ENCODE measurements around the gene TNNT2. TPM values are rescaled to one million over a fixed set of nuclear protein-coding genes. Genes with fewer than 3 reads are reported as not detected.

Gene TNNT2
- total and polyA plus RNA-seq, 2 donors, result 3.1 to 10.0 TPM

DNA sequence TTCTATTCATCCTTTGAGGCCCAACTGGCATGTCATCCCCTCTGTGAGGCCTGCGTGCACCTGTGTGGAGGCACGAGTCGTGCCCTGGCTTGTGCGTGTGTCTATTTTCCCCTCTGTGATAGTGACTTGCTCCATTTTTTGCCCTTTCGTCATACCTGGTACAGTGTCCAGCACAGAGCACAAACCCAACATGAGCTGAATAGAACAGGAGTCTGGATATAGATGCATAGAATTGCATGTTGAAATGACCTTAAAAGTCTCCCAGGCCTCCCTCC lies 32.5 kb downstream of the TNNT2 start:
- Histone ChIP-seq H3K4me3 (ENCODE audit: low read length in 2 of 2) (no peak overlapping the region), H3K9me3 (ENCODE audit: control insufficient read depth in 2 of 2, insufficient read depth in 1 of 2, low read length in 1 of 2) (no peaks in the 10 kb centered on the region), H3K4me1 (ENCODE audit: control insufficient read depth in 2 of 2, insufficient read depth in 2 of 2, low read length in 2 of 2) (no peaks in the 10 kb centered on the region), H3K27ac (ENCODE audit: low read depth in 1 of 2, low read length in 1 of 2) (no peak overlapping the region), H3K27me3 (ENCODE audit: control insufficient read depth in 2 of 2, insufficient read depth in 1 of 2, low read length in 1 of 2) (peaks cover 0 to 15% of the 10 kb centered on the region in 2 donors), H3K36me3 (ENCODE audit: control insufficient read depth in 2 of 2, insufficient read depth in 2 of 2, low read length in 1 of 2) (no peaks in the 10 kb centered on the region)
- no peak for DNase-seq (ENCODE audit: low read depth in 6 of 9, low spot score in 9 of 9)
- WGBS, result 88% methylated on average over 5 of the region's 5 CpGs

DNA sequence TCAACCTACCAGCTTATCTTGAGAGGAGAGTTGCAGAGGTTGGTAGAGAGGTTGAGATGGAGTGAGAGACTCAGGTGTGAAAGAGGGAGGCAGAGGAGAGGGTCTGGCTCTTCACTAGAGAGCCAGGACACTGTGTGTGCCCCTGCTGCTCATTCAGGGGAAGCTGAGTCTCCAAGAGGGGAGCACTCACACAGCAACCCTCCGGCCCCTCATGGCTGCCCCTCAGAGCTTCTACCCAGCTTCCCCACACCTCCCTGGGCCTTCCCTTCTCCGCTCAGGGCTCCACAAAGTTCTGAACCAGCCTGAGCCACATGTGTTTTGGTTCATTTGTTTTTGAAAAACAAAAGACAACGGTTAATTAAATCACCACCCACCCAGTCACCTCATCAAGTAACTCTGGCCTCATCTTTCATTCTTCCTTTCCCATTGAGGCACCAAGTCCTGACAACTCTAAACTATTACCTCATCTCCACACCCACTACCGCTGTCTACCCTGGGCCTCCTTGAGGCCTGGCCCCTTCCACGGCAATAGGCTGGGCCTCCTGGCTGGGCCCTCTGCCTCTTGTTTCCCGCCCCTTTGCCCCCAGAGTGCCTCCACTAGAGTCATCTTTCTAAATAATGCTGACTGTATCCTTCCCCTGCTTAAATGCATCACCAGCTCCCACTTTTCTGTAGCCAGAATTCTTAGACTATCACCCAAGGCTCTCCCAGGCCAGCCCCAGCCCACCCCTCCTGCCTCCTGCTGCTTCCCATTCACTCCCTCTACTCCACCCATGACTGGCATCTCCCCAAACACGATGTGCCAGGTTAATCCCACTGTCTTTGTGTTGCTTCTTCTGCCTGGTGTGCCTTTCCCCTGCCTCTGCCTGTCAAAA lies 33.0 kb downstream of the TNNT2 start:
- Histone ChIP-seq H3K27me3 (ENCODE audit: control insufficient read depth in 2 of 2, insufficient read depth in 1 of 2, low read length in 1 of 2) (peaks cover 0 to 15% of the 10 kb centered on the region in 2 donors), H3K9me3 (ENCODE audit: control insufficient read depth in 2 of 2, insufficient read depth in 1 of 2, low read length in 1 of 2) (no peaks in the 10 kb centered on the region), H3K4me1 (ENCODE audit: control insufficient read depth in 2 of 2, insufficient read depth in 2 of 2, low read length in 2 of 2) (no peaks in the 10 kb centered on the region), H3K4me3 (ENCODE audit: low read length in 2 of 2) (no peak overlapping the region), H3K27ac (ENCODE audit: low read depth in 1 of 2, low read length in 1 of 2) (no peak overlapping the region), H3K36me3 (ENCODE audit: control insufficient read depth in 2 of 2, insufficient read depth in 2 of 2, low read length in 1 of 2) (no peaks in the 10 kb centered on the region)
- DNase-seq (ENCODE audit: low read depth in 6 of 9, low spot score in 9 of 9), result no peak
- 87% methylated on average over 7 of the region's 7 CpGs for WGBS

DNA sequence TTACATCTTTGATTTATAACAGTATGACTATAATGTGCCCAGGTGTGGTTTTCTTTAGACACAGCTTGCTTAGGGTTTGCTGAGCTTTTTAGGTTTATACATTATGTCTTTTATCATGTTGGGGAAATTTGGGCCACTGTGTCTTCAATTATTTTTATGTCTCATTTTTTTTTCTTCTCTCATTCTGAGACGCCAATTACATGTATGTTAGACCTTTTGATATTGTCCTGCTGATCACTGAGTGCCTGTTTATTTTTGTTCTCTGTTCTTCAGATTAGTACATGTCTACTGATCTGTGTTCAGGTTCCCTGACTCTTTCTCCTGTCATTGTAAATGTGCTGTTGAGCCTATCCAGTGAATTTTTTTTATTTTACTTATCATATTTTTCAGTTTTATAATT lies 36.1 kb downstream of the TNNT2 start:
- WGBS, result 93% methylated on average over 1 of the region's 1 CpG
- no peaks in the 10 kb centered on the region for H3K9me3 ChIP-seq (ENCODE audit: control insufficient read depth in 2 of 2, insufficient read depth in 1 of 2, low read length in 1 of 2)

DNA sequence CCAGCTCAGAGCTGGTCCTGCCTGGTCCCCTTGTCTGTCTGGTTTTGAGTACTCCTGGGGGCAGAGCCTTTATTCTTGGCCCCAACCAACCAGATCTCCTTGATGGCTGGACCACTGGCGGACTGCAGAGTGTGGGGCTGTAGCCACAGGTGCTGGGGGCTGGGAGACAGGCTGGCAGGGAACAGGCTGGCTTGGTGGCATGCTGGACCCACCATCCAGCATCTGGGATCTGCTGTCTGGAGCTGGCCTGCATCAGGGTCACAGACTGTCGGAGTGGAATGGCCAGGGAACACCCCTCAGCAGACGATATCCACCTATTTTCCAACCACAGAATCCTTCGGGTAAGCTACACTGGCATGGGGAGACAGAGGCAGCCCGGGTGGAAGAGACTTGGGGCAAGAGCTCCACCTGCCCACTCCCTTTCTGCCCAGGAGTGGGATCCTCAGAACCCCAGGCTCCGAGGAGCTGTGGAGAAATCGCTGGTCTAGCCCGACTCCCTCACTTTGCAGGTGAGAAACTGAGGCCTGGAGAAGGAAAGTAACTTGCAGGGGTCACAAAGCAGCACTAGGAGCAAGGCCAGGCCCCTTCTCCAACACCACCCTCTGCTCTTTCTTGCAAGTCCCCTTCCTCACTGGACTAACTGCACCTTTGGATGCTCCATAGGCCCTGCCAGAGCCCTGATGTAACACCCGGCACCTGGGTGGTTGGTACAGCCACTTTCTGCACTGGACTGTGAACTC lies 40.6 kb downstream of the TNNT2 start:
- no peak overlapping the region for H3K4me3 ChIP-seq (ENCODE audit: low read length in 2 of 2)
- no peaks in the 10 kb centered on the region for H3K9me3 ChIP-seq (ENCODE audit: control insufficient read depth in 2 of 2, insufficient read depth in 1 of 2, low read length in 1 of 2)
- H3K27me3 ChIP-seq (ENCODE audit: control insufficient read depth in 2 of 2, insufficient read depth in 1 of 2, low read length in 1 of 2), result peaks cover 0 to 2% of the 10 kb centered on the region in 2 donors
- WGBS, result 93% methylated on average over 9 of the region's 9 CpGs
- no peak for DNase-seq (ENCODE audit: low read depth in 6 of 9, low spot score in 9 of 9)
- no peaks in the 10 kb centered on the region for H3K4me1 ChIP-seq (ENCODE audit: control insufficient read depth in 2 of 2, insufficient read depth in 2 of 2, low read length in 2 of 2)
- H3K36me3 ChIP-seq (ENCODE audit: control insufficient read depth in 2 of 2, insufficient read depth in 2 of 2, low read length in 1 of 2), result no peaks in the 10 kb centered on the region
- no peak overlapping the region for H3K27ac ChIP-seq (ENCODE audit: low read depth in 1 of 2, low read length in 1 of 2)

More for the DNA sequence above, 36.1 kb downstream of the TNNT2 start:
- Histone ChIP-seq H3K36me3 (ENCODE audit: control insufficient read depth in 2 of 2, insufficient read depth in 2 of 2, low read length in 1 of 2) (no peaks in the 10 kb centered on the region), H3K27me3 (ENCODE audit: control insufficient read depth in 2 of 2, insufficient read depth in 1 of 2, low read length in 1 of 2) (peaks cover 0 to 4% of the 10 kb centered on the region in 2 donors), H3K27ac (ENCODE audit: low read depth in 1 of 2, low read length in 1 of 2) (no peak overlapping the region), H3K4me1 (ENCODE audit: control insufficient read depth in 2 of 2, insufficient read depth in 2 of 2, low read length in 2 of 2) (no peaks in the 10 kb centered on the region), H3K4me3 (ENCODE audit: low read length in 2 of 2) (no peak overlapping the region)
- no peak for DNase-seq (ENCODE audit: low read depth in 6 of 9, low spot score in 9 of 9)

DNA sequence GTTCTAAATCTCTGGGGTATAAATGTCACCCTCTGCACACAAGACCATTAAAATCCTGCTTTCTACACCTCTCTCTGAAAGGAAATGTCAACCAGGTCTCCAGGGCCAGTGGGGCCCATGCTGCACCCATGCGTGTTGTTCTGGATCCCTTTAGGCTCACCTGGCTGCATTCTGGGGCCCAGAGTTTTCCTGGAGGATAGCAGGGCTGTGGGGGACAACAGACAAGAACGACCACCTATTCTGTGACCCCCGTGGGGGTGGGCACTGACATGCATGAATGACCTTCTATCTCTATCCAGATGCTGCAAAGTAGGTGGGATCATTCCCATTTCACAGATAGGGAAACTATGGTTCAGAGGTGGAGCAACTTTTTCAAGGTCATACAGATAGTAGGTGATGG lies 41.6 kb downstream of the TNNT2 start:
- H3K36me3 ChIP-seq (ENCODE audit: control insufficient read depth in 2 of 2, insufficient read depth in 2 of 2, low read length in 1 of 2), result no peaks in the 10 kb centered on the region
- H3K4me1 ChIP-seq (ENCODE audit: control insufficient read depth in 2 of 2, insufficient read depth in 2 of 2, low read length in 2 of 2), result no peaks in the 10 kb centered on the region
- H3K4me3 ChIP-seq (ENCODE audit: low read length in 2 of 2), result no peak overlapping the region
- no peak for DNase-seq (ENCODE audit: low read depth in 6 of 9, low spot score in 9 of 9)
- no peak overlapping the region for H3K27ac ChIP-seq (ENCODE audit: low read depth in 1 of 2, low read length in 1 of 2)
- H3K9me3 ChIP-seq (ENCODE audit: control insufficient read depth in 2 of 2, insufficient read depth in 1 of 2, low read length in 1 of 2), result no peaks in the 10 kb centered on the region
- WGBS, result 85% methylated on average over 3 of the region's 3 CpGs
- H3K27me3 ChIP-seq (ENCODE audit: control insufficient read depth in 2 of 2, insufficient read depth in 1 of 2, low read length in 1 of 2), result peaks cover 0 to 2% of the 10 kb centered on the region in 2 donors

DNA sequence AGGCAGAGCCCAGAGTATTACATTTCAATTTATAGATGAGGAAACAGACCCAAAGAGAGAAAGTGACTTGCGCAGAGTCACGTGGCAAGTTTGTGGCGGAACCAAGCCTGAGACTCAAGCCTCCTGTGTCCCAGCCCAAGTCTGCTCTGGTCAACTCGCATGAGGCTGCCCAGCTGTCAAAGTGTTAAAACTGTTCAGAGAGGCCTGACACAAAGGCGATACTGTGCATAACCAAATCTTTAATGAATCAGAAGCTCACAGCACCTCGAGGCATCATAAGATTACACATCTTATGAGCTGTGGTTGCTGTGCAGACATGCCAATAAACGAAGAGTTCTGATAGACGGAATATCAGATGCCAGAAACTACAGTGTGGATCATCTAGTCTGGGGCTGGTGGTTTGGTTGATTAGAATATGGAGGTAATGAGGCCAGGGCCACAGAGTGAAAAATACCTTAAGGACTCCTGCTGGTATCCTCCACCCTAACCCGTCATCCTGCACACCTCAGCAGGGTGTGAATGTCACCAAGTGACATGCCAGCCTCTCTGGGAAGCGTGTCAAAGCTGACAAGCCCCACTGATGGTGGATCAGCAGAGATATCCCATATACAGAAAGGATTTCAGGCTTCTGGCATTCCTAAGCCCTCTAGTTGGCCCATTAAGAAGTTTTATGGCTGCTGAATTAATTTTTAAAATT lies 42.2 kb downstream of the TNNT2 start:
- Histone ChIP-seq H3K4me1 (ENCODE audit: control insufficient read depth in 2 of 2, insufficient read depth in 2 of 2, low read length in 2 of 2) (no peaks in the 10 kb centered on the region), H3K9me3 (ENCODE audit: control insufficient read depth in 2 of 2, insufficient read depth in 1 of 2, low read length in 1 of 2) (no peaks in the 10 kb centered on the region), H3K36me3 (ENCODE audit: control insufficient read depth in 2 of 2, insufficient read depth in 2 of 2, low read length in 1 of 2) (no peaks in the 10 kb centered on the region), H3K4me3 (ENCODE audit: low read length in 2 of 2) (no peak overlapping the region), H3K27ac (ENCODE audit: low read depth in 1 of 2, low read length in 1 of 2) (no peak overlapping the region), H3K27me3 (ENCODE audit: control insufficient read depth in 2 of 2, insufficient read depth in 1 of 2, low read length in 1 of 2) (peaks cover 0 to 2% of the 10 kb centered on the region in 2 donors)
- DNase-seq (ENCODE audit: low read depth in 6 of 9, low spot score in 9 of 9), result no peak
- WGBS, result 90% methylated on average over 10 of the region's 10 CpGs

- Histone ChIP-seq H3K27me3 (ENCODE audit: control insufficient read depth in 2 of 2, insufficient read depth in 1 of 2, low read length in 1 of 2) (peaks cover 0 to 2% of the 10 kb centered on the region in 2 donors), H3K4me3 (ENCODE audit: low read length in 2 of 2) (no peak overlapping the region), H3K36me3 (ENCODE audit: control insufficient read depth in 2 of 2, insufficient read depth in 2 of 2, low read length in 1 of 2) (no peaks in the 10 kb centered on the region), H3K4me1 (ENCODE audit: control insufficient read depth in 2 of 2, insufficient read depth in 2 of 2, low read length in 2 of 2) (no peaks in the 10 kb centered on the region), H3K27ac (ENCODE audit: low read depth in 1 of 2, low read length in 1 of 2) (no peak overlapping the region), H3K9me3 (ENCODE audit: control insufficient read depth in 2 of 2, insufficient read depth in 1 of 2, low read length in 1 of 2) (no peaks in the 10 kb centered on the region)
- no peak for DNase-seq (ENCODE audit: low read depth in 6 of 9, low spot score in 9 of 9)
- 91% methylated on average over 11 of the region's 11 CpGs for WGBS
Observed at GRCh38 chr1:201334325-201335173, 42.9 kb downstream of the TNNT2 start.

DNA sequence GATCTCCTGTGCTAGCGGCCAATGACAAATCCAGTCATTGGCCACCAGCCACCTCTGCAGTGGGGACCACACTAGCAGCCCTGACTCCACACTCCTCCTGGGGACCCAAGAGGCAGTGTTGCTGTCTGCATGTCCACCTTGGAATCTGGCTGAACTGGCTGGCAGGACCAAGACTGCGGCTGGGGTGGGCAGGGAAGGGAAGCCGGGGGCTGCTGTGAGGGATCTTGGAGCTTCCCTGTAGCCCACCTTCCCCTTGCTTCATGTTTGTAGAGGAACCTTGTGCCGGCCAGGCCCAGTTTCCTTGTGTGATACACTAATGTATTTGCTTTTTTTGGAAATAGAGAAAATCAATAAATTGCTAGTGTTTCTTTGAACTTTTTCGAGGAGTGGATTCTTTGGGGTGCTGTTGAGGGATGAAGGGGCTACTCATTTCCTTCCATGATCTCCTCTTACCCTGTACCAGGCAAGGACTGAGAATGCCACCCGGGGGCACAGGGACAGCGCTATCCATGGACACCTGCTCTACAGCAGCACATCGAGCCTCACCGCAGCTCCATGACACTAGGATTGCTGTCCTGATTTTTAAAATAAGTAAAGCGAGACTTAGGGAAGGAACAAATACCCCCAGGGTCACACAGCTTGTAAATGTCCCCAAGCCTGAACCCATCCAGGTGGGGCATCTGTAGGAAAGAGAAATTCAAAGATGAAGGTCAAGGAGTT lies 44.7 kb downstream of the TNNT2 start:
- no peaks in the 10 kb centered on the region for H3K36me3 ChIP-seq (ENCODE audit: control insufficient read depth in 2 of 2, insufficient read depth in 2 of 2, low read length in 1 of 2)
- no peak overlapping the region for H3K27ac ChIP-seq (ENCODE audit: low read depth in 1 of 2, low read length in 1 of 2)
- WGBS, result 95% methylated on average over 10 of the region's 10 CpGs
- H3K27me3 ChIP-seq (ENCODE audit: control insufficient read depth in 2 of 2, insufficient read depth in 1 of 2, low read length in 1 of 2), result peaks cover 0 to 2% of the 10 kb centered on the region in 2 donors
- H3K9me3 ChIP-seq (ENCODE audit: control insufficient read depth in 2 of 2, insufficient read depth in 1 of 2, low read length in 1 of 2), result no peaks in the 10 kb centered on the region
- DNase-seq (ENCODE audit: low read depth in 6 of 9, low spot score in 9 of 9), result no peak
- no peaks in the 10 kb centered on the region for H3K4me1 ChIP-seq (ENCODE audit: control insufficient read depth in 2 of 2, insufficient read depth in 2 of 2, low read length in 2 of 2)
- H3K4me3 ChIP-seq (ENCODE audit: low read length in 2 of 2), result no peak overlapping the region

Data from thymus (tissue), 11 donors.